ENCODE data around the gene KLHL22. TPM values are rescaled to one million over a fixed set of nuclear protein-coding genes. Genes with fewer than 3 reads are reported as not detected.
"Not testable (repeated sequence)": the region's sequence is repeated elsewhere in the genome, so short reads cannot be mapped to it uniquely, and the experiment has no call there.

KLHL22 gene
- total RNA-seq, 1 donor = 31.1 TPM

DNA sequence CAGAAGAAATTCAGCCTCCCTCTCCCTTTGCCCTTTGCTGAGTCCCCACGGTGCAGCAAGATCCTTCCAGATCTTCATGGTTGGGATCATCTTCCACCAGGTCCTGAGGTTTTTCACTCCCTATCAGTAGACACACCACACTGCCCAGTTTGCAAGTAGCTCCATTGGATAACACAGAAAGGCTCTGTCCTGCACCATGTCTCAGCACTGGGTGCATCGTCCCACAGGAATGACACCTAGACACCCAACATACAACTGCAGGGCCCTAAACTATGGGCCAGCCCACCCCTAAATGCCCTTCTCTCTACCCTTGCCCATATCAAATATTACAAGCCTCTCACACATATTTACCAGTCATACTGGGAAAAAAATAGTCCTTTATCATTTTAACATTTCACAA, 9.4 kb downstream of the KLHL22 start:
- TF ChIP-seq, protein P1, sequence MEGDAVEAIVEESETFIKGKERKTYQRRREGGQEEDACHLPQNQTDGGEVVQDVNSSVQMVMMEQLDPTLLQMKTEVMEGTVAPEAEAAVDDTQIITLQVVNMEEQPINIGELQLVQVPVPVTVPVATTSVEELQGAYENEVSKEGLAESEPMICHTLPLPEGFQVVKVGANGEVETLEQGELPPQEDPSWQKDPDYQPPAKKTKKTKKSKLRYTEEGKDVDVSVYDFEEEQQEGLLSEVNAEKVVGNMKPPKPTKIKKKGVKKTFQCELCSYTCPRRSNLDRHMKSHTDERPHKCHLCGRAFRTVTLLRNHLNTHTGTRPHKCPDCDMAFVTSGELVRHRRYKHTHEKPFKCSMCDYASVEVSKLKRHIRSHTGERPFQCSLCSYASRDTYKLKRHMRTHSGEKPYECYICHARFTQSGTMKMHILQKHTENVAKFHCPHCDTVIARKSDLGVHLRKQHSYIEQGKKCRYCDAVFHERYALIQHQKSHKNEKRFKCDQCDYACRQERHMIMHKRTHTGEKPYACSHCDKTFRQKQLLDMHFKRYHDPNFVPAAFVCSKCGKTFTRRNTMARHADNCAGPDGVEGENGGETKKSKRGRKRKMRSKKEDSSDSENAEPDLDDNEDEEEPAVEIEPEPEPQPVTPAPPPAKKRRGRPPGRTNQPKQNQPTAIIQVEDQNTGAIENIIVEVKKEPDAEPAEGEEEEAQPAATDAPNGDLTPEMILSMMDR (IDR thresholded peaks at IDR 0.05; ENCODE audit: insufficient read depth, low read depth, low read length) = no peak
- peak; percentile 19 for DNase-seq (ENCODE audit: low read depth)
- no peak overlapping the region for H3K4me3 ChIP-seq (ENCODE audit: low read depth, low read length)

DNA sequence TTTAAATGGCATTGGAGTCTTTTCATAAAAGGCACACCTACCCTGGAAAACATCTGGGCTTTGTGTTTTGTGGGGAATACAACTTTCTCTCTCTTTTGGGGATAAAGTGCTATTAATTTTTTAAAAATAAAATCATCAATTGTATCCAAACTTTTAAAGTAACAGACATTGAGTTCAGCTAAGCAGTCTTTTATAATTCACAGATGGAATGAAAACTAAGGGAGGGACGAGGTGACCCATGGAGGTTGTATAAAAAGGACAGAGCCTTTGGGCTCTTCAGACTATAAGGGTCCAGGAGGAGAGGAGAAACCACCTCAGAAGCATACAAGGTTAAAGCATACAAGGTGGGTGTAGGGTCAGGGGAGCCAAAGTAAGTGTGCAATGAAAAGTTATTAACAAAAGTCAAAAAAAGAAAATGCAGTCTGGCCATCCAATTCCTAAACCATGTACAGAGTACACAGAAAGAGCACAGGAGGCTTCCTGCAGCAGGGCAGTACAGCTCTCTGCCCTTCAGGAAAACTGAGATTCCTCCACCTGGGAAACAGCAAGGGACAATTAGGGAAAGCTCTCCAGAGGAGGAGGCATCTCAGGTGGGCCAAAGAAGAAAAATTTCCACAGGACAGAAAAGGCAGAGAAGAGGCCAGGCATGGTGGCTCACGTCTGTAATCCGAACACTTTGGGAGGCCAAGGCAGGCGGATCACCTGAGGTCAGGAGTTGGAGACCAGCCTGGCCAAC, 10.5 kb downstream of the KLHL22 start:
- DNase-seq (ENCODE audit: low read depth) = no peak
- TF ChIP-seq, protein P1 (IDR thresholded peaks at IDR 0.05; ENCODE audit: insufficient read depth, low read depth, low read length) = no peak
- no peak overlapping the region for H3K4me3 ChIP-seq (ENCODE audit: low read depth, low read length)

DNA sequence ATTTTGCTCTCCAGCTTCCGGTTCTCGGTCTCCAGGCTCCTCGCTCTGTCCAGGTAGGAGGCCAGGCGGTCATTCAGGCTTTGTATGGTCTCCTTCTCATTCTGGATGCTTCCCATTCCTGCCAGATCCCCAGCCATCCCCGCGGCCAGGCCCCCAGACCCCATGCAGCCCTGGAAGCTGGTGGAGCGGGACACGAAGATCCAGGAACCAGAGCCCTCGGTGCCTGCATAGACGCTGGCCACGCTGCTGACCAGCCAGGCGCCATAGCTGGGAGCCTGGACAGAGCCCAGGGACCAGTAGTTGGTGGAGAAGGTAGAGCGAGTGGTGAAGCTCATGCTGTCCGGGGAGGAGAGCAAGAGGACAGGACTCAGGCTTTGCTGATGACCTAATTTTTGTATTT, 11.8 kb downstream of the KLHL22 start:
- TF ChIP-seq, protein P1 (IDR thresholded peaks at IDR 0.05; ENCODE audit: insufficient read depth, low read depth, low read length) = no peak

DNA sequence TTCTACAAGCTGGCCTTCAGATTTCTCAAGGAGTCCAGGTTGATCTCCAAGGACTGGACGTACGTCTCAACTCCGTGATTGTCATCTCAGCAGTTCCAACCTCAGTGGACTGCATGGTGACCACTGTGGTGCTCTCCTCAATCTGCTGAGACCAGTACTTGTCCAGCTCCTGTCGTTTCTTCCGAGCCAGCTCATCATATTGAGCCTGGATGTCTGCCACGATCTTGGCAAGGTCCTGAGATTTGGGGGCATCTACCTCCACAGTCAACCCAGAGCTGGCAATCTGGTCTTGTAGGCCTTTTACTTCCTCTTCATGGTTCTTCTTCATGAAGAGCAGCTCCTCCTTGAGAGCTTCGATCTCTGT, 12.5 kb downstream of the KLHL22 start:
- DNase-seq (ENCODE audit: low read depth); H3K4me3 ChIP-seq (ENCODE audit: low read depth, low read length): not testable (repeated sequence)

More for the DNA sequence above, 11.8 kb downstream of the KLHL22 start:
- no peak overlapping the region for H3K4me3 ChIP-seq (ENCODE audit: low read depth, low read length)
- DNase-seq (ENCODE audit: low read depth) = no peak

DNA sequence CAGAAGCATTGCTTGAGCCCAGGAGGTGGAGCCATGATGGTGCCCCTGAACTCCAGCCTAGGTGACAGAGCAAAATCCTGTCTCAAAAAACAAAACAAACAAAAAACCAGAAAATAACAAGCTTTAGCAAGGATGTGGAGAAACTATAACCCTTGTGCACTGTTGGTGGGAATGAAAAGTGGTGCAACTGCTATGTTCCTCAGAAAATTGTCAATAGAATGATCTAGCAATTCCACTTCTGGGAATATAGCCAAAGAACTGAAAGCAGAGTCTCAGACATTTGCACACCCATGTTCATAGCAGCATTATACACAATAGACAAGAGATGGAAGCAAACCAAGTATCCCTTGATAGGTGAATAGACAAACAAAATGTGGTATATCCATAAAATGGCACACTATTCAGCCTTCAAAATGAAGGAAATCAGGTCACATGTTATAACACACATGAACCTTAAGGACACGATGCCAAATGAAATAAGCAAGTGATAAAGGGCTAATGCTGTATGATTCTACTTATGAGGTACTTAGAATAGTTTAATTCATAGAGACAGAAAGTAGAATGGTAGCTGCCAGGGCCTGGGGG, 15.9 kb downstream of the KLHL22 start:
- TF ChIP-seq, protein P1 (IDR thresholded peaks at IDR 0.05; ENCODE audit: insufficient read depth, low read depth, low read length) = no peak
- H3K4me3 ChIP-seq (ENCODE audit: low read depth, low read length) = no peak overlapping the region
- DNase-seq (ENCODE audit: low read depth) = peak; percentile 26

DNA sequence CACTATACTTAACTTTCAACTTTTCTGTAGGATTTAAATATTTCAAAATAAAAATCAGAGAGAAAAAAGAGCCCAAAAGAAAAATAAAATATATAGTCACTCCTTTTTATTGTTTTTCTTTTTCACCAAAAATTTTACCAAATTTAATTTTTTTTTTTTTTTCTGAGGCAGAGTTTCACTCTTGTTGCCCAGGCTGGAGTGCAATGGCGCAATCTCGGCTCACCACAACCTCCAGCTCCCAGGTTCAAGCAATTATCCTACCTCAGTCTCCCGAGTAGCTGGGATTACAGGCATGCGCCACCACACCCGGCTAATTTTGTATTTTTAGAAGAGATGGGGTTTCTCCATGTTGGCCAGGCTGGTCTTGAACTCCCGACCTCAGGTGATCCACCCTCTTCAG, 17.5 kb downstream of the KLHL22 start:
- DNase-seq (ENCODE audit: low read depth); H3K4me3 ChIP-seq (ENCODE audit: low read depth, low read length): not testable (repeated sequence)

DNA sequence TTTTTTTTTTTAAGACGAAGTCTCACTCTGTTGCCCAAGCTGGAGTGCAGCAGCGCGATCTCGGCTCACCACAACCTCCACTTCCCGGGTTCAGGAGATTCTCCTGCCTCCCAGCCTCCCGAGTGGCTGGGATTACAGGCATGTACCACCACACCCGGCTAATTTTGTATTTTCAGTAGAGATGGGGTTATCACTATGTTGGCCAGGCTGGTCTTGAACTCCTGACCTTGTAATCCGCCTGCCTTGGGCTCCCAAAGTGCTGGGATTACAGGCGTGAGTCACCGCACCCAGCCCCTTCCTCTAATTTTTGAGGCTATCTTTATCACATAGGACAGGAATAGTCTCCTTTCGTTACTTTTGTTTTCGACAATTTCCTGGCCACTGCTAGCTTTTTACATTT, 20.0 kb downstream of the KLHL22 start:
- not testable (repeated sequence) for DNase-seq (ENCODE audit: low read depth); H3K4me3 ChIP-seq (ENCODE audit: low read depth, low read length)

DNA sequence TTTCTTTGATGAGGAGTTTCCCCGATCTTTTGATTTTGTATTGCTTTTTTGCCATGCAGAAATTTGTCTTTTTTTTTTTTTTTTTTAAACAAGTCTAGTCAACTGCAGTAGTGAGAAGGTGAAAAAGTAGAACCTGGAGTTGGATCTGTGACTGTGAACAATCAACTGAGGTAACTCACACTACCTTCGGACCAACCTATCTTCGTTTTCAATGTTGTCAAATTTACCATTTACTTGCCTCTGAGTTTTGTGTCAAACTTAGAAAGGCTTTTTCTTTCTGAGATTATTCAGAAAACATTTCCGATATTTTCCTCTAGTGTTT, 20.5 kb downstream of the KLHL22 start:
- no peak for DNase-seq (ENCODE audit: low read depth)
- TF ChIP-seq, protein P1 (IDR thresholded peaks at IDR 0.05; ENCODE audit: insufficient read depth, low read depth, low read length) = no peak

More for the DNA sequence above, 20.5 kb downstream of the KLHL22 start:
- no peak overlapping the region for H3K4me3 ChIP-seq (ENCODE audit: low read depth, low read length)

Measured in fibroblast of villous mesenchyme (primary cell).